CD4-positive, alpha-beta T cell (primary cell): Measurements from ENCODE around the gene RAB20. TPM values are rescaled to one million over a fixed set of nuclear protein-coding genes. Genes with fewer than 3 reads are reported as not detected.

Source experiments
- ATAC-seq: fragments of 200-7000 bp; cut with Tn5 transposase; one replicate; pipeline ENCODE4 v1.10.0; 2022; ENCODE audit warnings: mild to moderate bottlenecking; ENCODE audit not compliant: poor library complexity
- CTCF ChIA-PET: fragments of 350-600 bp; sonication (Branson Sonifier 250); formaldehyde crosslinking; loops from one replicate; lab custom pipeline; 2021; ENCODE audit warnings: antibody characterized with exemption, inconsistent platforms; lab: Charles Lee
- POLR2A ChIA-PET: fragments of 350-600 bp; sonication (Branson Sonifier 250); formaldehyde crosslinking; loops from one replicate; lab custom pipeline; 2021; ENCODE audit warnings: antibody characterized with exemption, inconsistent platforms; lab: Charles Lee
- DNase-seq, 14 experiments: peaks; one replicate each; pipeline ENCODE4 v3.0.0-alpha.2; 2013 to 2020; ENCODE audit warnings: mixed read lengths in 2 of 14
- H3K27ac ChIP-seq, 2 donors: one replicate each; pipeline versions ENCODE4 v1.5.1 to v1.7.0; 2013; ENCODE audit warnings: low read length in 2 of 2, low read depth in 1 of 2, mild to moderate bottlenecking in 1 of 2
- H3K27me3 ChIP-seq, 2 experiments: 1 replicate in 1 of 2; 2 replicates in 1 of 2; pipeline versions ENCODE4 v1.6.1 to v1.7.0; 2013; ENCODE audit warnings: low read length in 2 of 2, control low read depth in 1 of 2, mild to moderate bottlenecking in 1 of 2, moderate library complexity in 1 of 2; ENCODE audit not compliant: insufficient read depth in 2 of 2, control insufficient read depth in 1 of 2
- H3K36me3 ChIP-seq: one replicate; pipeline ENCODE4 v1.6.1; 2013; ENCODE audit warnings: low read length, control low read depth; ENCODE audit not compliant: insufficient read depth
- H3K4me1 ChIP-seq: one replicate; pipeline ENCODE4 v1.6.1; 2013; ENCODE audit warnings: low read length, control low read depth; ENCODE audit not compliant: insufficient read depth
- H3K4me3 ChIP-seq: one replicate; pipeline ENCODE4 v1.5.1; 2013; ENCODE audit warnings: mild to moderate bottlenecking, low read length, moderate library complexity
- H3K9me3 ChIP-seq, 2 experiments: 1 replicate in 1 of 2; 2 replicates in 1 of 2; pipeline versions ENCODE4 v1.6.1 to v1.7.0; 2013; ENCODE audit warnings: low read length in 2 of 2, mild to moderate bottlenecking in 2 of 2, control low read depth in 1 of 2, moderate library complexity in 1 of 2; ENCODE audit not compliant: control insufficient read depth in 1 of 2, insufficient read depth in 1 of 2
- H3K27ac Mint-ChIP-seq: one replicate; pipeline ENCODE4 v1.8.0; 2020; ENCODE audit warnings: mixed read lengths
- H3K27me3 Mint-ChIP-seq: one replicate; pipeline ENCODE4 v1.8.0; 2021; ENCODE audit warnings: mixed read lengths
- H3K36me3 Mint-ChIP-seq: one replicate; pipeline ENCODE4 v1.8.0; 2021; ENCODE audit warnings: low read depth, mixed read lengths
- H3K4me1 Mint-ChIP-seq: one replicate; pipeline ENCODE4 v1.8.0; 2021; ENCODE audit warnings: low read depth, mixed read lengths
- H3K4me3 Mint-ChIP-seq: one replicate; pipeline ENCODE4 v1.8.0; 2020; ENCODE audit warnings: mild to moderate bottlenecking, mixed read lengths
- H3K9me3 Mint-ChIP-seq: one replicate; pipeline ENCODE4 v1.8.0; 2020; ENCODE audit warnings: mixed read lengths
- CTCF ChIP-seq: fragments of 200-600 bp; IDR thresholded peaks from one replicate; pipeline ENCODE4 v1.8.0; 2022; ENCODE audit warnings: antibody characterized with exemption, mild to moderate bottlenecking
- intact Hi-C, 2 experiments: fragments of 100-400 bp; cut with DNase I in 1 of 2; cut with micrococcal nuclease in 1 of 2; formaldehyde crosslinking; loops; one replicate each; pipeline versions ENCODE4 v1.15.1 to v1.9.0; 2023 to 2025; cut with DNase I, micrococcal nuclease
- total RNA-seq, 174 experiments: library from RNA in 2 of 174; stranded (reverse) in 2 of 174; gene quantifications; one replicate each; pipeline ENCODE4 v1.2.3 and lab custom pipeline; 2021 to 2026

The RAB20 gene
- total RNA-seq, 2 experiments from 2014 or later, result 0.89 to 1.4 TPM

GRCh38 chr13:110582421-110582954 is 21.0 kb upstream of the RAB20 start:
- no peak for DNase-seq
- no peak for ATAC-seq
- no peak for TF ChIP-seq CTCF
- Mint-ChIP-seq H3K4me3 (no peak overlapping the region), H3K27ac (no peak overlapping the region), H3K4me1 (no peaks in the 10 kb centered on the region), H3K27me3 (peaks cover 39% of the 10 kb centered on the region), H3K36me3 (no peaks in the 10 kb centered on the region), H3K9me3 (no peaks in the 10 kb centered on the region)
- Histone ChIP-seq H3K27me3 (no peaks in the 10 kb centered on the region), H3K36me3 (no peaks in the 10 kb centered on the region), H3K4me1 (no peaks in the 10 kb centered on the region), H3K9me3 (peaks cover 0 to 4% of the 10 kb centered on the region in 2 experiments), H3K4me3 (no peak overlapping the region), H3K27ac (no peak overlapping the region)
- ChIA-PET POLR2A (no interaction called here), CTCF (no interaction called here)
- intact Hi-C loops, result no loop called here

GRCh38 chr13:110581506-110582185 is 20.1 kb upstream of the RAB20 start:
- Histone ChIP-seq H3K27ac (no peak overlapping the region), H3K9me3 (peaks cover 0 to 4% of the 10 kb centered on the region in 2 experiments), H3K36me3 (no peaks in the 10 kb centered on the region), H3K27me3 (no peaks in the 10 kb centered on the region), H3K4me1 (no peaks in the 10 kb centered on the region), H3K4me3 (no peak overlapping the region)
- intact Hi-C loops, result no loop called here
- POLR2A ChIA-PET, result no interaction called here
- Mint-ChIP-seq H3K9me3 (no peaks in the 10 kb centered on the region), H3K4me3 (no peak overlapping the region), H3K27me3 (peaks cover 45% of the 10 kb centered on the region), H3K36me3 (no peaks in the 10 kb centered on the region), H3K4me1 (no peaks in the 10 kb centered on the region), H3K27ac (no peak overlapping the region)
- no peak for TF ChIP-seq CTCF
- CTCF ChIA-PET, result no interaction called here
- DNase-seq (no peak), ATAC-seq (no peak)

GRCh38 chr13:110580800-110581199 is 19.3 kb upstream of the RAB20 start:
- DNase-seq, result no peak
- intact Hi-C loops, result no loop called here
- no peak overlapping the region for H3K27ac ChIP-seq
- peaks cover 0 to 2% of the 10 kb centered on the region in 2 experiments for H3K27me3 ChIP-seq
- no peak for TF ChIP-seq CTCF
- no peaks in the 10 kb centered on the region for H3K36me3 Mint-ChIP-seq
- ATAC-seq, result no peak
- POLR2A ChIA-PET, result no interaction called here
- H3K9me3 Mint-ChIP-seq, result no peaks in the 10 kb centered on the region
- no peak overlapping the region for H3K4me3 ChIP-seq
- CTCF ChIA-PET, result no interaction called here
- H3K27me3 Mint-ChIP-seq, result peaks cover 50% of the 10 kb centered on the region
- H3K36me3 ChIP-seq, result no peaks in the 10 kb centered on the region
- H3K4me1 Mint-ChIP-seq, result peaks cover 4% of the 10 kb centered on the region
- no peak overlapping the region for H3K27ac Mint-ChIP-seq
- H3K9me3 ChIP-seq, result peaks cover 0 to 4% of the 10 kb centered on the region in 2 experiments
- no peak overlapping the region for H3K4me3 Mint-ChIP-seq
- no peaks in the 10 kb centered on the region for H3K4me1 ChIP-seq
